A549 (cell line): ENCODE results near the gene OR4C46.

Experiments
- CTCF ChIP-seq: fragments of >200 bp; sonication (Bioruptor Twin); formaldehyde crosslinking; IDR thresholded peaks from 3 replicates; pipeline ENCODE4 v1.5.1; 2016
- EP300 ChIP-seq, 2 experiments: fragments of >200 bp; sonication (Bioruptor Twin); formaldehyde crosslinking; IDR thresholded peaks; 2 replicates in 1 of 2; 3 replicates in 1 of 2; pipeline ENCODE4 v1.6.1; 2016 to 2017
- POLR2A ChIP-seq: IDR thresholded peaks from 2 replicates; pipeline ENCODE4 v1.6.1; 2012; ENCODE audit warnings: mild to moderate bottlenecking, low read length
- RAD21 ChIP-seq, 2 experiments: fragments of >200 bp in 1 of 2; sonication (Bioruptor Twin) in 1 of 2; formaldehyde crosslinking in 1 of 2; IDR thresholded peaks in 1 of 2; conservative IDR thresholded peaks in 1 of 2; 2 replicates in 1 of 2; 3 replicates in 1 of 2; pipeline ENCODE4 v1.6.1; 2012 to 2018; ENCODE audit warnings: inconsistent platforms in 1 of 2

GRCh38 chr11:54558407-54558806 lies 45.4 kb downstream of the OR4C46 start:
- no peak for TF ChIP-seq CTCF
- no peak for TF ChIP-seq POLR2A
- no peak for TF ChIP-seq EP300 (IDR thresholded peaks at IDR 0.05)
- TF ChIP-seq RAD21 (conservative IDR thresholded peaks at IDR 0.05 in 1 of 2, IDR thresholded peaks at IDR 0.05 in 1 of 2) = no peak
